Left ventricle myocardium inferior (tissue), 1 donor: ENCODE measurements around the gene EZR. TPM values are rescaled to one million over a fixed set of nuclear protein-coding genes. Genes with fewer than 3 reads are reported as not detected.
A peak's percentile ranks its signal among the peaks of the same experiment; 100 is the strongest.

Experiments used
- DNase-seq: peaks from one replicate; pipeline ENCODE4 v3.0.0-alpha.2; 2020
- H3K27ac ChIP-seq: fragments of 200-600 bp; replicated peaks from 2 replicates; pipeline ENCODE4 v1.8.0; 2021
- H3K27me3 ChIP-seq: fragments of 200-600 bp; 2 replicates; pipeline ENCODE4 v1.8.0; 2021; ENCODE audit warnings: low read depth
- H3K36me3 ChIP-seq: fragments of 200-600 bp; 2 replicates; pipeline ENCODE4 v1.8.0; 2021
- H3K4me1 ChIP-seq: fragments of 200-600 bp; 2 replicates; pipeline ENCODE4 v1.8.0; 2021
- H3K4me3 ChIP-seq: fragments of 200-600 bp; 2 replicates; pipeline ENCODE4 v1.8.0; 2021; ENCODE audit warnings: mild to moderate bottlenecking, moderate library complexity
- H3K9me3 ChIP-seq: fragments of 200-600 bp; replicated peaks from 2 replicates; pipeline ENCODE4 v1.8.0; 2021
- intact Hi-C: fragments of 100-400 bp; cut with micrococcal nuclease; formaldehyde crosslinking; loops from one replicate; pipeline ENCODE4 v1.11.0; 2022
- total RNA-seq: library from RNA; stranded (reverse); fragmentation: NEBNext Ultra II Directional; extraction: Animal tissue kit (Norgen Biotek cat#: 25700); gene quantifications from one replicate; pipeline ENCODE4 v1.2.1, GENCODE V29; 2021
- TF ChIP-seq, protein P1 (sequence below): fragments of 200-600 bp; IDR thresholded peaks from 2 replicates; pipeline ENCODE4 v1.8.0; 2021; ENCODE audit warnings: antibody characterized with exemption, mild to moderate bottlenecking, borderline replicate concordance
- donor health status: DM: no; HTN: yes; CAD: no; lungs with severe emphysema.

The EZR gene
- total RNA-seq, 1 donor from 2014 or later: 242 TPM

DNA sequence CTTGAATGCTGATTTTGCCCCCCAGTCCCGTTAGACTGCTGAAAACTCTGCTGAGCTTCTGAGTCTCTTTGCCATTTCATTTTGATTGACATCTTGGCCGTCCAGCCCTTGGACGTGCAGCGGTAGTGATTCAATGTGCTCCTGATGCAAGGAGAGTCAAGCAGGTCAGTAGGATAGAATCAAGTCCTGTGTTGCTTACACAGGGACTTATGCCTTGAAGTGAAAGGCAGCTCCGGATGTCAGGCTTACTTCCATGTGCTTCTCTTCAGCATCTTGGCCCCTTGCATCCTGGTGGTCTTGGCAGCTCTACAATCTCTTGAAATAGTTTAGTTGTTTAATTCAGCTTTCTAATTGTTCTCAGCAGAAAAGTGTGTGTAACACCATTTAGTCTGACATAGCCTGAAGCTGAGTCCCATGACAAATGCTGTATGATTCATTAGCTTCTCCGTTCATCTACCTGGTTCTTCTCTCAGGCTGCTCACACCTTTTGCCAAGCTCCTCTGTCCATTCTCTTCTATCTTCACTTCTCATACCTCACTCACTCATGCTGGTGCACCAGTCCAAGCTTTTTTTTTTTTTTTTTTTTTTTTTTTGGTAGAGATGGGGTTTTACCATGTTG is 76.0 kb downstream of the EZR start:
- no peak overlapping the region for H3K4me3 ChIP-seq
- TF ChIP-seq, protein P1, sequence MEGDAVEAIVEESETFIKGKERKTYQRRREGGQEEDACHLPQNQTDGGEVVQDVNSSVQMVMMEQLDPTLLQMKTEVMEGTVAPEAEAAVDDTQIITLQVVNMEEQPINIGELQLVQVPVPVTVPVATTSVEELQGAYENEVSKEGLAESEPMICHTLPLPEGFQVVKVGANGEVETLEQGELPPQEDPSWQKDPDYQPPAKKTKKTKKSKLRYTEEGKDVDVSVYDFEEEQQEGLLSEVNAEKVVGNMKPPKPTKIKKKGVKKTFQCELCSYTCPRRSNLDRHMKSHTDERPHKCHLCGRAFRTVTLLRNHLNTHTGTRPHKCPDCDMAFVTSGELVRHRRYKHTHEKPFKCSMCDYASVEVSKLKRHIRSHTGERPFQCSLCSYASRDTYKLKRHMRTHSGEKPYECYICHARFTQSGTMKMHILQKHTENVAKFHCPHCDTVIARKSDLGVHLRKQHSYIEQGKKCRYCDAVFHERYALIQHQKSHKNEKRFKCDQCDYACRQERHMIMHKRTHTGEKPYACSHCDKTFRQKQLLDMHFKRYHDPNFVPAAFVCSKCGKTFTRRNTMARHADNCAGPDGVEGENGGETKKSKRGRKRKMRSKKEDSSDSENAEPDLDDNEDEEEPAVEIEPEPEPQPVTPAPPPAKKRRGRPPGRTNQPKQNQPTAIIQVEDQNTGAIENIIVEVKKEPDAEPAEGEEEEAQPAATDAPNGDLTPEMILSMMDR: no peak
- intact Hi-C loops: no loop called here
- H3K9me3 ChIP-seq: peaks cover 16% of the 10 kb centered on the region
- no peak for DNase-seq
- peaks cover 11% of the 10 kb centered on the region for H3K36me3 ChIP-seq
- no peaks in the 10 kb centered on the region for H3K27me3 ChIP-seq
- H3K27ac ChIP-seq: no peak overlapping the region
- H3K4me1 ChIP-seq: peaks cover 9% of the 10 kb centered on the region

DNA sequence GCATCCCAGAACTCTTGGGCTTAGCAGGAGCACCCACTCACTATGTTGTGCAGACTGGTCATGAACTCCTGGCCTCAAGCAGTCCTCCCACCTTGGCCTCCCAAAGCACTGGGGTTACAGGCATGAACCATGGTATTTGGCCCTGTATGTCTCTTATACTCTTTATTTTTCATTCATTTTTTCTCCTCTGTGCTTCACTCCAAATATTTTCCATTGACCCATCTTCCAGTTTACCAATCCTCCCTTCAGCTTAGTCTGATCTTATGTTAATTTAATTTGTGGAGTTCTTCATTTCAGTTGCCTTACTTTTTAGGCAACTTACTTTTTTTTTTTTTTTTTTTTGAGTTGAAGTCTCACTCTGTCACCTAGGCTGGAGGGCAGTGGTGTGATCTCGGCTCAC is 79.5 kb downstream of the EZR start:
- Histone ChIP-seq H3K27me3 (no peaks in the 10 kb centered on the region), H3K36me3 (peaks cover 9% of the 10 kb centered on the region), H3K9me3 (peaks cover 16% of the 10 kb centered on the region), H3K27ac (no peak overlapping the region), H3K4me3 (no peak overlapping the region), H3K4me1 (peaks cover 11% of the 10 kb centered on the region)
- TF ChIP-seq, protein P1: no peak
- no peak for DNase-seq
- intact Hi-C loops: no loop called here

DNA sequence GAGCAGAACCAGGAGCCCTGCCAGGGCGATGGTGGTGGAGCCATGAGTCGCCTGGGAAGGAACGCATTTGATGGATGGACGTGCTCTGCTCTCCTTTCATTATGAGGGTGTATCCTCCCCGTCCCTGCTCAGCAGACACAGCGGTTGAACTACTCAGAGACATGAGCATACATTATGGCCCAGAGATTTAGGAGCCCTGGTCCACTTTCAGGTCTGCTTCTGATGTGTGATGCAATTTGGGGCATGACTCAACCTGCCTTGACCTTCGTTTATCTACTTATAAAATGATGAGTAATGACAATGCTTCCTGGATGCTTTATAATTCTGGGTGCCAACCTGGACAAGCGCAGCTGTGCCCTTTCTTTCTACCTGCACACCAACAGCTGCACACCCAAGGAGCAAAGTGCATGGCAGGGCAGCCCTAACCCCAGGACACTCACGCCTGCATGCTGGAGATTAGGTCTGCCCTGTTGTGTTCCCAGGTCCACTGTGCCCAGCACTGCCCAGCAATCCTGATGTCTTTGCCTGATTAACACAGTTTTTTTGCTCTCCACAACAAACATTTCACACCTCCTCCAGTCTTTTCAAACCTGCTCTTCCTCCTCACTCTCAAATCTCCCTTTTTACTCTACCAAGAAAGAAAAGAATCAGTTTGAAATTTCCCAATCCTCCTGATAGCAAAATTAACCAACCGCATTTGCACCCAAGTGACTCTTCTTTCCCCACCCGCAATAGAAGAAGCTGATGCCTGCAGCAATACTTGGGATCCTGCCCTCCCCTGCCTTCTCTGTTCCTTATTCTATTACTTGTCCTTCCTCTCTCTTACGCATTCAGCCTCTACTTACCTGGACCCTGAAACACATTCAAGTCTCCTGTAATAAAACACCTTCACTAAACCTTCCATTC is 81.2 kb downstream of the EZR start:
- intact Hi-C loops: no loop called here
- Histone ChIP-seq H3K36me3 (peaks cover 9% of the 10 kb centered on the region), H3K4me1 (peaks cover 8% of the 10 kb centered on the region), H3K9me3 (peaks cover 28% of the 10 kb centered on the region), H3K4me3 (no peak overlapping the region), H3K27ac (peak overlapping the region; percentile 46), H3K27me3 (no peaks in the 10 kb centered on the region)
- DNase-seq: no peak
- TF ChIP-seq, protein P1: no peak

DNA sequence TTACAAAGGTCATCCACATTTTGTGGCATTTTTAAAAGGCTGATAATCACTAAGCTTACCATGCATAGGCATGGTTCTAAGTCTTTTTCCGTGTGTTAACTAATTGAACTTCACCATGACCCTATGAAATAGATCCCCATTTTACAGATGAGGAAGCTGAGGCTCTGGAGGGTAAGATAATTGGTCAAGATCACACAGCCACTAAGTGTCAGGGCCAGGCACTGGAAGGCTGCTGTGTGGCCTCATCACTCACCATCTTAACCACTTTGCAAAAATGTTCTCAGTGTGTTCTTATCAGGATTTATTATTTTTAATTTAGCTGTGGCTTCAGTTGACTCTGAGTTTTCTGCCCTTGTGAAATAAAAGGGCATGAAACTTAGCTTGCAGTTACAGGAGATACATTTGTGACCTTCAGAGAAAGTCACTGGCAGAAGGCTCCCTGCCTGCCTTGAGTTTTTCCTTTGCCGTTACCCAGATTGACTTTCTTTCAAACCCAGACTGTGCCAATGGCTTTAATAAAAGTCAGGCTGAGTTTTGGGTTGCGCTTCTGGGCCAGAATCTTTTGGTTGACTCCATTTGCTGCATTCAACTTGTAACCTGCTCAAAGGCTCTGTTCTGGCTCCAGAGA is 82.0 kb downstream of the EZR start:
- Histone ChIP-seq H3K27ac (peak overlapping the region; percentile 46), H3K4me3 (no peak overlapping the region), H3K36me3 (peaks cover 9% of the 10 kb centered on the region), H3K4me1 (peaks cover 8% of the 10 kb centered on the region), H3K27me3 (no peaks in the 10 kb centered on the region), H3K9me3 (peaks cover 28% of the 10 kb centered on the region)
- DNase-seq: no peak
- TF ChIP-seq, protein P1: no peak
- intact Hi-C loops: no loop called here

DNA sequence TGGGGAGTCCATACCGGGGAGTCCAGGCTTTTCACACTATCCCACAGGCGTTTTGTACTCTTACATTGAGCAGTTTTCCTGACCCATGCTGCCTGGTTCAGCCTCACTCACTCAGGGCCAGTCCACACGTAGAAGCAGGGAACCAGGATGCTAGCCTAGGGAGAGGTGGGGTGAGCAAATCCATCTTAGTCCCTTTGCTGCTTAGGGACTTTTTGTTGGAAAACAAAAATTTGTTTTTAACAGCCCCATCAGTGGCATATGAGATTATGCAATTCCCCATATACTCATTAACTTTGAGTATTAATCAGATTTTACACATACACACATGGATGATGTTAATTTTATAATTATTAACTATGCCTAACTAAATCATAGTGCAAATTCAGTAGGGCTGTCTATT is 84.2 kb downstream of the EZR start:
- peaks cover 25% of the 10 kb centered on the region for H3K9me3 ChIP-seq
- TF ChIP-seq, protein P1: no peak
- DNase-seq: no peak
- peaks cover 8% of the 10 kb centered on the region for H3K4me1 ChIP-seq
- no peak overlapping the region for H3K27ac ChIP-seq
- H3K36me3 ChIP-seq: peaks cover 8% of the 10 kb centered on the region
- intact Hi-C loops: no loop called here
- no peaks in the 10 kb centered on the region for H3K27me3 ChIP-seq
- H3K4me3 ChIP-seq: no peak overlapping the region
